ENCODE results near the gene KMT2D. TPM values are rescaled to one million over a fixed set of nuclear protein-coding genes. Genes with fewer than 3 reads are reported as not detected.

KMT2D gene
- total RNA-seq, 1 donor from 2014 or later, result 106 TPM

DNA sequence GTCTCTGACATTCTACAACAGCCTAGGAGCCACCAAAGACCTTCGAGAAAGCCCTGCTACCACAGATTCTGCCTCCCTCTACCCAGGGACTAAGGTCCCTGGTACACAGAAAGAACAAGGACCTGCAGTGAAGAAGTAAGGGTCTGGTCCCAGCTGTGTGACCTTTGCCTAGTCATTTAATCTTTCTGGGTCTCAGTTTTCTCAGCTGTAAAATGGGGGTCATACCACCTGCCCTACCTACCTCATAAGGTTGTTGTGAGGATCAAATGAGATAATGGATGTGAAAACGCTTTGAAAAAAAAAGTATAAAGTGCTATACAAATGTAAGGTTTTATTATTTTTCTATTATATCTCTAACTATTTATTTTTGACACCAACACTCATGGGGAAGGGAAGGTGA, 36.8 kb downstream of the KMT2D start:
- intact Hi-C loops (cut with micrococcal nuclease), result no loop called here

- intact Hi-C loops (cut with micrococcal nuclease), result no loop called here
Observed at GRCh38 chr12:49022558-49023178, 37.9 kb downstream of the KMT2D start.

- intact Hi-C loops (cut with micrococcal nuclease), result no loop called here
Observed at GRCh38 chr12:49021292-49021915, 39.2 kb downstream of the KMT2D start.

- intact Hi-C loops (cut with micrococcal nuclease), result no loop called here
Observed at GRCh38 chr12:49020441-49020840, 40.2 kb downstream of the KMT2D start.

- intact Hi-C loops (cut with micrococcal nuclease), result loop anchor here (5.0 kb wide), 1 partner anchor 37 kb away; no protein-coding TSS in a partner anchor
Observed at GRCh38 chr12:49019443-49020324, 40.9 kb downstream of the KMT2D start.

DNA sequence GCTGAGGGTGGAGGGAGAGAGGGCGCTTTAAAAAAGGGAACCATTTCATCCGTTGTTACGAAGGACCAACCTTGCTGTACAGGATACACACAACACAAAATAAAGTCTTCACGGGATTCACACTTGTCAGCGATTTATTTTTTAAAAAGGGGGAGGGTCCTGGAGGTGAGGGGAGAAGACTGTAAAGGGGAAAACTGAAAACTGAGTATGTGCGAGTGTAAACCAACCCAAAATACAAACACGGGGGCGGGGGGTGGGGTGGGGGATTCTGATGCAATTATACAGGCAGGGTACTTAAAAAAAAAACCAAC, 41.5 kb downstream of the KMT2D start:
- intact Hi-C loops (cut with micrococcal nuclease), result loop anchor here (5.0 kb wide), 1 partner anchor 37 kb away; no protein-coding TSS in a partner anchor

GRCh38 chr12:49018261-49019119, 42.1 kb downstream of the KMT2D start, which contains the start of gene PRKAG1:
Gene PRKAG1 (minus strand): TSS chr12:49018776. CDS start chr12:49018740, 36 bp downstream.
- intact Hi-C loops (cut with micrococcal nuclease), result loop anchor here (1.0 to 5.0 kb wide), 7 partner anchors 20 to 216 kb away; partner anchors contain the start of gene DDX23

GRCh38 chr12:49017891-49018260, 42.7 kb downstream of the KMT2D start:
- intact Hi-C loops (cut with micrococcal nuclease), result loop anchor here (1.0 to 5.0 kb wide), 7 partner anchors 20 to 216 kb away; partner anchors contain the start of gene DDX23

- intact Hi-C loops (cut with micrococcal nuclease), result loop anchor here (5.0 kb wide), 1 partner anchor 33 kb away; no protein-coding TSS in a partner anchor
Observed at GRCh38 chr12:49015196-49015595, 45.4 kb downstream of the KMT2D start.

DNA sequence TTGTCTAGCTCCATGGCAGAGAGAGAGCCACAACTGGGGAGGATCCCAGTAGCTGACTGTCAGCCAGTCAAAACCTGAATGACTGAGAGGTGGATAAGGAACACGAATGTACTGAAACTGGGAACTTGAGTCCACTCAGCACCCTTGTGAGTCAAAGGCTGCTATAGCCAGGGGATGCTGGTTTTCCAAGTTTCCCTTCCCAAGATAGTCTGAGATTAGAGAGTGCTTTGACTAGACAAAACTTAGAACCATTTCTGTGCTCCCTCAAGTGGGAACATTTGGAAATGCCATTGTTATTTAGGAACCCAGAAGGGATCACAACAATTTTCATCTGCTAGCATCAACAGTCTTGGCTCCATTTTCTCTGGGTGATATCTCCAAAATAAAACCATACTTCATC, 46.0 kb downstream of the KMT2D start:
- intact Hi-C loops (cut with micrococcal nuclease), result no loop called here

DNA sequence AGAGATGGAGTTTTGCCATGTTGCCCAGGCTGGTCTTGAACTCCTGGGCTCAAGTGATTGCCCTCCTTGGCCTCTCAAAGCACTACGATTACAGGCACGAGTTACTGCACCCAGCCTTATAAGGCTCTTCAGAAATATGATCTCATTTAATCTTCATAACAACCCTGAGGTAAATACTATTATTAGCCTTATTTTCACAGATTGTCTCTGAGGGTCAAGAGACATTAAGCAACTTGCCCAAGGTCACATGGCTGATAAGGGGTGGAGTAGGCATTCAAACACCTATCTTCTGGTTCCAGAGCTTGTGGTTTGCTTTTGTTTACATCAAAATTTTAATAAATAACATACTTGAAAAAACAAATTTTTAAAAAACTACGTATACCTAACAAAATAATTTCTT, 47.2 kb downstream of the KMT2D start:
- intact Hi-C loops (cut with micrococcal nuclease), result no loop called here

- intact Hi-C loops (cut with micrococcal nuclease), result no loop called here
Observed at GRCh38 chr12:49012739-49013138, 47.9 kb downstream of the KMT2D start.

Other genes with a start within 250 kb of the KMT2D start
- gene CACNB3, start 242.3 kb downstream of the KMT2D start, total RNA-seq, result 7.1 and 10.4 TPM in 2 replicates
- gene DDX23, start 208.6 kb downstream of the KMT2D start, total RNA-seq, result 120 and 132 TPM in 2 replicates
- gene RND1, start 194.9 kb downstream of the KMT2D start, total RNA-seq, result 1.6 and 1.7 TPM in 2 replicates
- gene FKBP11, start 135.3 kb downstream of the KMT2D start, total RNA-seq, result 55.9 and 59.9 TPM in 2 replicates
- gene ARF3, start 103.3 kb downstream of the KMT2D start, total RNA-seq, result 126 TPM in 2 replicates
- gene WNT10B, start 89.1 kb downstream of the KMT2D start, total RNA-seq, result 1.2 and 1.9 TPM in 2 replicates
- gene WNT1, start 82.5 kb downstream of the KMT2D start, total RNA-seq, result not detected in 2 replicates
- 0.16 and 0.23 TPM in 2 replicates for gene DDN, start 61.4 kb downstream of the KMT2D start, total RNA-seq
- gene PRKAG1, start 42.0 kb downstream of the KMT2D start, total RNA-seq, result 66.7 and 73.8 TPM in 2 replicates
- gene RHEBL1, start 9.2 kb upstream of the KMT2D start, total RNA-seq, result 5.4 and 6.5 TPM in 2 replicates
- gene DHH, start 34.0 kb upstream of the KMT2D start, total RNA-seq, result 0.07 and 0.09 TPM in 2 replicates
- 45.4 and 47.4 TPM in 2 replicates for gene LMBR1L, start 50.1 kb upstream of the KMT2D start, total RNA-seq
- 2,161 and 2,173 TPM in 2 replicates for gene TUBA1B, start 70.6 kb upstream of the KMT2D start, total RNA-seq
- 90.7 and 92.8 TPM in 2 replicates for gene TUBA1A, start 128.3 kb upstream of the KMT2D start, total RNA-seq
- 250 and 257 TPM in 2 replicates for gene TUBA1C, start 204.3 kb upstream of the KMT2D start, total RNA-seq
- gene PRPH, start 234.4 kb upstream of the KMT2D start, total RNA-seq, result not detected in 2 replicates